Measurements from ENCODE around the gene ELP4. TPM values are rescaled to one million over a fixed set of nuclear protein-coding genes. Genes with fewer than 3 reads are reported as not detected.

The ELP4 gene
- total and polyA plus RNA-seq, 9 of the 15 experiments (the other 6 are each of a cell fraction or from before 2014, with no cell fraction given), result 24.1 to 60.3 (median 38.7) TPM

GRCh38 chr11:31790649-31791048 is 281.1 kb downstream of the ELP4 start (continued):
- no peak for TF ChIP-seq GTF3C2 (IDR thresholded peaks at IDR 0.05; ENCODE audit: borderline replicate concordance, extremely low read depth, insufficient read length)
- TF ChIP-seq TSC22D4 (tag; IDR thresholded peaks at IDR 0.05), result no peak
- no peak for TF ChIP-seq ZNF23 (CRISPR knock-in tag; IDR thresholded peaks at IDR 0.05)
- TF ChIP-seq IRF1 (CRISPR knock-in tag; IDR thresholded peaks at IDR 0.05; ENCODE audit: borderline replicate concordance), result no peak
- TF ChIP-seq TBP (optimal IDR thresholded peaks at IDR 0.05; ENCODE audit: low read depth, low read length), result no peak
- no peak for TF ChIP-seq NELFE (IDR thresholded peaks at IDR 0.05; ENCODE audit: insufficient read depth, insufficient read length)
- no peak for TF ChIP-seq ZSCAN32 (CRISPR knock-in tag; IDR thresholded peaks at IDR 0.05)

- no peaks in the 10 kb centered on the region for H3K79me2 ChIP-seq (ENCODE audit: control insufficient read depth, insufficient read depth, low read length)
- ChIA-PET POLR2A (no interaction called here), CTCF (ENCODE audit: low intra/inter-chr PET ratio) (no interaction called here)
- ATAC-seq (no peak), FAIRE-seq (no peak), DNase-seq (ENCODE audit: extremely low read depth in 1 of 4, low spot score in 3 of 4) (no peak)
- H3K27me3 ChIP-seq (ENCODE audit: control insufficient read depth in 2 of 2, insufficient read depth in 2 of 2, low read length in 2 of 2), result peaks cover 0 to 6% of the 10 kb centered on the region in 2 experiments; a peak in 1 of 5 replicates
- no peak overlapping the region for H2AFZ ChIP-seq (ENCODE audit: low read depth, low read length)
- no peak overlapping the region for H3K9ac ChIP-seq (ENCODE audit: insufficient read depth in 1 of 2, low read depth in 2 of 2, low read length in 2 of 2)
- no peak overlapping the region for H3K4me3 ChIP-seq
- TF ChIP-seq ZNF165 (CRISPR knock-in tag; IDR thresholded peaks at IDR 0.05; ENCODE audit: borderline replicate concordance) (no peak), SREBF2 (CRISPR knock-in tag; IDR thresholded peaks at IDR 0.05) (no peak), BACH1 (tag; IDR thresholded peaks at IDR 0.05) (no peak), MLLT1 (IDR thresholded peaks at IDR 0.05) (no peak), SNRNP70 (optimal IDR thresholded peaks at IDR 0.05; ENCODE audit: low read depth, low read length) (no peak)
- H3K27ac ChIP-seq (ENCODE audit: extremely low read depth, low read depth, low read length), result no peak overlapping the region
- no peak overlapping the region for H3K4me2 ChIP-seq (ENCODE audit: insufficient read depth, low read length)
- H3K9me3 ChIP-seq (replicated peaks; ENCODE audit: control insufficient read depth, insufficient read depth, low read depth, low read length), result no peaks in the 10 kb centered on the region
- intact Hi-C loops (cut with micrococcal nuclease), result no loop called here
- no peaks in the 10 kb centered on the region for H3K36me3 ChIP-seq (ENCODE audit: control insufficient read depth, insufficient read depth, low read length)
- H3K9me1 ChIP-seq (ENCODE audit: control insufficient read depth, insufficient read depth, low read length), result no peaks in the 10 kb centered on the region
- in situ Hi-C loops (cut with MboI), result no loop called here
- H3K4me1 ChIP-seq (replicated peaks in 1 of 2; ENCODE audit: control insufficient read depth in 2 of 2, insufficient read depth in 2 of 2, low read length in 2 of 2), result no peaks in the 10 kb centered on the region
- BruUV-seq (replicated peaks), result no TSS peak
- H4K20me1 ChIP-seq (replicated peaks; ENCODE audit: control insufficient read depth, insufficient read depth, low read length), result no peaks in the 10 kb centered on the region
- WGBS (ENCODE audit: insufficient coverage, low coverage, missing lambda C conversion rate), result 7% methylated on average over 2 of the region's 2 CpGs
Observed at GRCh38 chr11:31792036-31792435, 282.5 kb downstream of the ELP4 start.

Data from K562 (cell line).